K562 (cell line): ENCODE data around the gene HACE1. TPM values are rescaled to one million over a fixed set of nuclear protein-coding genes. Genes with fewer than 3 reads are reported as not detected.
A peak's percentile ranks its signal among the peaks of the same experiment; 100 is the strongest.

Source experiments
- ARID3B ChIP-seq: fragments of 250-450 bp; sonication (Bioruptor Pico); IDR thresholded peaks from 2 replicates; pipeline ENCODE4 v1.4.0; 2020; ENCODE audit warnings: borderline replicate concordance
- CTCF ChIP-seq, 3 experiments: IDR thresholded peaks in 2 of 3; conservative IDR thresholded peaks in 1 of 3; 2 replicates each; pipeline ENCODE4 v1.5.1; 2011 to 2012; ENCODE audit warnings: low read length in 3 of 3, mild to moderate bottlenecking in 3 of 3, control low read depth in 2 of 3, improper control_type of control experiment in 1 of 3, inconsistent platforms in 1 of 3, low read depth in 1 of 3, mixed read lengths in 1 of 3, moderate library complexity in 1 of 3; ENCODE audit not compliant: insufficient read depth in 2 of 3
- EP300 ChIP-seq: IDR thresholded peaks from 2 replicates; pipeline ENCODE4 v1.6.1; 2012; ENCODE audit warnings: low read length, improper control_type of control experiment
- ETS2 ChIP-seq: IDR thresholded peaks from 2 replicates; pipeline ENCODE4 v1.6.1; 2016; ENCODE audit warnings: borderline replicate concordance, missing genetic modification characterization, mild to moderate bottlenecking, moderate library complexity, missing compliant biosample characterization; ENCODE audit not compliant: poor library complexity, severe bottlenecking
- HINFP ChIP-seq: fragments of 450-650 bp; conservative IDR thresholded peaks from 2 replicates; pipeline ENCODE4 v1.6.1; 2016; ENCODE audit warnings: missing genetic modification characterization, low read depth, mild to moderate bottlenecking, control low read depth, missing compliant biosample characterization
- HMGN3 ChIP-seq: IDR thresholded peaks from 2 replicates; pipeline ENCODE4 v1.6.1; 2011; ENCODE audit warnings: borderline replicate concordance, low read depth, mild to moderate bottlenecking, mixed read lengths, low read length; ENCODE audit not compliant: insufficient read length; ENCODE audit errors: extremely low read depth
- HOMEZ ChIP-seq: fragments of 250-450 bp; sonication (Bioruptor Pico); IDR thresholded peaks from 2 replicates; pipeline ENCODE4 v1.4.0; 2020; ENCODE audit warnings: mild to moderate bottlenecking, moderate library complexity
- MAFF ChIP-seq: IDR thresholded peaks from 2 replicates; pipeline ENCODE4 v1.6.1; 2012; ENCODE audit warnings: low read length, improper control_type of control experiment
- MAX ChIP-seq: sonication (generic); formaldehyde crosslinking; IDR thresholded peaks from 2 replicates; pipeline ENCODE4 v1.9.0; 2022; ENCODE audit warnings: mild to moderate bottlenecking, missing genetic modification reagents
- MECOM ChIP-seq: fragments of 250-450 bp; sonication (Bioruptor Pico); IDR thresholded peaks from 2 replicates; pipeline ENCODE4 v1.8.0; 2022; ENCODE audit warnings: inconsistent platforms
- MEIS2 ChIP-seq: fragments of 450-650 bp; IDR thresholded peaks from 2 replicates; pipeline ENCODE4 v1.6.1; 2014; ENCODE audit warnings: mild to moderate bottlenecking; ENCODE audit not compliant: partially characterized antibody
- MIER1 ChIP-seq: fragments of 450-650 bp; IDR thresholded peaks from 2 replicates; pipeline ENCODE4 v1.6.1; 2016; ENCODE audit warnings: antibody characterized with exemption, mild to moderate bottlenecking, low read depth
- MXD1 ChIP-seq: fragments of 250-450 bp; sonication (Bioruptor Pico); IDR thresholded peaks from 2 replicates; pipeline ENCODE4 v1.8.0; 2021; ENCODE audit warnings: borderline replicate concordance, mild to moderate bottlenecking, moderate library complexity; ENCODE audit not compliant: poor library complexity, severe bottlenecking
- MXI1 ChIP-seq: IDR thresholded peaks from 2 replicates; pipeline ENCODE4 v1.6.1; 2011; ENCODE audit warnings: low read depth, mild to moderate bottlenecking, improper control_type of control experiment, low read length
- PKNOX1 ChIP-seq: fragments of 450-650 bp; IDR thresholded peaks from 2 replicates; pipeline ENCODE4 v1.6.1; 2016
- RAD51 ChIP-seq: fragments of 450-650 bp; IDR thresholded peaks from 2 replicates; pipeline ENCODE4 v1.7.1; 2016; ENCODE audit warnings: low read depth, mild to moderate bottlenecking, borderline replicate concordance
- ZNF274 ChIP-seq: IDR thresholded peaks from 2 replicates; pipeline ENCODE4 v1.6.1; 2011; ENCODE audit warnings: low read depth, mild to moderate bottlenecking, low read length, moderate library complexity, borderline replicate concordance
- ZNF316 ChIP-seq: fragments of 450-650 bp; IDR thresholded peaks from 2 replicates; pipeline ENCODE4 v1.6.1; 2016
- polyA plus RNA-seq, 8 experiments: library from polyadenylated mRNA; depleted of rRNA in 4 of 8; stranded (reverse) in 5 of 8; unstranded in 3 of 8; fragments of >200 nt; fragmentation: Nextera tagmentation in 2 of 8; fragmentation: Illumina TruSeq in 1 of 8; extraction: Ambion mirVana in 2 of 8; extraction: Trizol in 1 of 8; gene quantifications; 2 replicates each; pipeline versions ENCODE4 v1.2.1 to v1.2.3, GENCODE V29; 2011 to 2014; ENCODE audit warnings: inconsistent platforms in 1 of 8, missing spikeins in 1 of 8
- total RNA-seq, 7 experiments: library from RNA; depleted of rRNA in 6 of 7; stranded (reverse); fragments of >200 nt in 6 of 7; fragmentation: Illumina TruSeq in 2 of 7; extraction: Trizol in 2 of 7; gene quantifications; 2 replicates each; pipeline versions ENCODE4 v1.2.1 to v1.2.3, GENCODE V29; 2011 to 2021; ENCODE audit warnings: low replicate concordance in 1 of 7

Gene HACE1
- total and polyA plus RNA-seq, 9 of the 15 experiments (the other 6 are each of a cell fraction or from before 2014, with no cell fraction given), result 3.6 to 19.9 (median 9.1) TPM

GRCh38 chr6:104702126-104702841, 157.4 kb downstream of the HACE1 start (continued):
- TF ChIP-seq RAD51 (no peak), CTCF (IDR thresholded peaks at IDR 0.05 in 2 of 3, conservative IDR thresholded peaks at IDR 0.05 in 1 of 3; ENCODE audit: insufficient read depth in 2 of 3, low read depth in 1 of 3, low read length in 3 of 3) (no peak), MAFF (peak; percentile 40; the same call in 1 of the 2 replicates), PKNOX1 (no peak), ETS2 (tag) (no peak), HMGN3 (no peak), MIER1 (no peak), HINFP (no peak), MECOM (CRISPR knock-in tag) (no peak), EP300 (peak; percentile 28; the same call in 1 of the 2 replicates), MXI1 (no peak), ZNF316 (peak; percentile 71), ARID3B (CRISPR knock-in tag) (no peak), MXD1 (no peak), ZNF274 (no peak), MEIS2 (peak; percentile 68), HOMEZ (no peak), MAX (CRISPR knock-in tag) (no peak)
